HEK293T (cell line): ENCODE results near the gene RANBP9.

Experiments
- ARNT ChIP-seq: fragments of 450-650 bp; IDR thresholded peaks from 2 replicates; pipeline ENCODE4 v1.6.1; 2017; ENCODE audit warnings: mild to moderate bottlenecking
- FOXK2 ChIP-seq: fragments of 450-650 bp; IDR thresholded peaks from 2 replicates; pipeline ENCODE4 v1.6.1; 2016; ENCODE audit warnings: mild to moderate bottlenecking
- HDGF ChIP-seq: fragments of 450-650 bp; IDR thresholded peaks from 2 replicates; pipeline ENCODE4 v1.6.1; 2017; ENCODE audit warnings: antibody characterized with exemption, borderline replicate concordance
- LEF1 ChIP-seq: fragments of 450-650 bp; IDR thresholded peaks from 2 replicates; pipeline ENCODE4 v1.6.1; 2017; ENCODE audit warnings: mild to moderate bottlenecking, borderline replicate concordance
- ZNF384 ChIP-seq: fragments of 450-650 bp; IDR thresholded peaks from 2 replicates; pipeline ENCODE4 v1.6.1; 2016

DNA sequence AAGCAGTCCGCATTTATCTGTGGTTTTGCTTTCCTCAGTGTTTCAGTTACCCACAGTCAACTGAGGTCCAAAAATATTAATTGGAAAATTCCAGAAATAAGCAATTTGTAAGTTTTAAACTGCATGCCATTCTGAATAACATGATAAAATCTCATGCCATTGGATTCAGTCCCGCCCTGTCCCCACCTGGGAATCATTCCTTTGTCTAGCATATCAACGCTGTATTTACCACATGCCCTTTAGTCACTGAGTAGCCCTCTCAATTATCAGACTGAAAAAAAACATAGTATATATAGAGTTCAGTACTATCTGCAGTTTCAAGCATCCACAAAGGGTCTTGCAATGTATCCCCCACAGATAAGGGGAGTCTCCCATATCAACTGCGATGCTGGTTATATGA is 17.1 kb downstream of the RANBP9 start:
- TF ChIP-seq ZNF384 (no peak), ARNT (no peak), HDGF (no peak), FOXK2 (no peak), LEF1 (no peak)
